DMS114 treated with DMSO at 0.1 percent for 48 hours (cell line): ENCODE results near the gene YPEL4.
A peak's percentile ranks its signal among the peaks of the same experiment; 100 is the strongest.
"Not testable (repeated sequence)": the region's sequence is repeated elsewhere in the genome, so short reads cannot be mapped to it uniquely, and the experiment has no call there.

Experiments used
- DNase-seq: peaks from one replicate; lab custom pipeline; 2025; ENCODE audit not compliant: unreplicated experiment; lab: John Stamatoyannopoulos, UW

The YPEL4 gene

GRCh38 chr11:57649826-57650738, at the start of gene YPEL4:
TSS of gene YPEL4 (minus strand) at chr11:57649912. CDS start at chr11:57647107, 2,805 bp downstream.
- DNase-seq: no peak

- DNase-seq: no peak
These were observed 49.2 kb upstream of the YPEL4 start for GRCh38 chr11:57698843-57699365.

GRCh38 chr11:57690474-57690873, 40.8 kb upstream of the YPEL4 start:
- DNase-seq: not testable (repeated sequence)

GRCh38 chr11:57681168-57681567, 31.5 kb upstream of the YPEL4 start:
- DNase-seq: no peak

GRCh38 chr11:57680552-57680874, 30.8 kb upstream of the YPEL4 start:
- no peak for DNase-seq

- DNase-seq: no peak
These were observed 29.7 kb upstream of the YPEL4 start for GRCh38 chr11:57679396-57679795.

- no peak for DNase-seq
These were observed 25.6 kb upstream of the YPEL4 start for GRCh38 chr11:57675176-57675941.

GRCh38 chr11:57674251-57674650, 24.5 kb upstream of the YPEL4 start:
- DNase-seq: no peak

- DNase-seq: no peak
These were observed 18.7 kb upstream of the YPEL4 start for GRCh38 chr11:57668434-57668782.

- peak; percentile 90 for DNase-seq
These were observed 18.2 kb upstream of the YPEL4 start, which contains the start of gene ZDHHC5 for GRCh38 chr11:57667736-57668433. TSS of gene ZDHHC5 (plus strand) at chr11:57668114. CDS start at chr11:57673091, 4,977 bp downstream.

GRCh38 chr11:57667117-57667735, 17.5 kb upstream of the YPEL4 start:
- DNase-seq: peak; percentile 90

- DNase-seq: no peak
These were observed 14.3 kb upstream of the YPEL4 start for GRCh38 chr11:57663975-57664374.

- DNase-seq: no peak
These were observed 13.2 kb upstream of the YPEL4 start for GRCh38 chr11:57662893-57663292.

- no peak for DNase-seq
These were observed 10.0 kb upstream of the YPEL4 start for GRCh38 chr11:57659669-57660068.

- DNase-seq: no peak
These were observed 8.3 kb upstream of the YPEL4 start for GRCh38 chr11:57658023-57658361.

GRCh38 chr11:57657194-57658022, 7.7 kb upstream of the YPEL4 start, which contains the start of gene CLP1:
TSS of gene CLP1 (plus strand) at chr11:57657762. CDS start at chr11:57659477, 1,715 bp downstream.
- peak; percentile 90 for DNase-seq

GRCh38 chr11:57656885-57657193, 7.1 kb upstream of the YPEL4 start:
- no peak for DNase-seq

- DNase-seq: no peak
These were observed 3.5 kb upstream of the YPEL4 start for GRCh38 chr11:57653163-57653562.

GRCh38 chr11:57652662-57653061, 3.0 kb upstream of the YPEL4 start:
- DNase-seq: no peak

- DNase-seq: not testable (repeated sequence)
These were observed 2.5 kb upstream of the YPEL4 start for GRCh38 chr11:57652230-57652629.
